Measurements from ENCODE around the gene MICAL3. TPM values are rescaled to one million over a fixed set of nuclear protein-coding genes. Genes with fewer than 3 reads are reported as not detected.

MICAL3 gene
- total RNA-seq, 1 donor from 2014 or later: 47.9 TPM

GRCh38 chr22:18062421-18062820 lies 38.1 kb upstream of the MICAL3 start:
- H3K36me3 Mint-ChIP-seq (ENCODE audit: unreplicated experiment): no peaks in the 10 kb centered on the region
- no peak for DNase-seq (ENCODE audit: extremely low spot score, unreplicated experiment)
- peak overlapping the region; percentile 16 for H3K27ac Mint-ChIP-seq (ENCODE audit: unreplicated experiment)
- TF ChIP-seq CTCF (IDR thresholded peaks at IDR 0.05): no peak
- H3K9me3 Mint-ChIP-seq (ENCODE audit: unreplicated experiment): no peaks in the 10 kb centered on the region
- peaks cover 4% of the 10 kb centered on the region for H3K27me3 Mint-ChIP-seq (ENCODE audit: unreplicated experiment)
- no peak overlapping the region for H3K4me3 Mint-ChIP-seq (ENCODE audit: unreplicated experiment)
- peaks cover 49% of the 10 kb centered on the region for H3K4me1 Mint-ChIP-seq (ENCODE audit: unreplicated experiment)

GRCh38 chr22:18060646-18061620 lies 36.6 kb upstream of the MICAL3 start:
- Mint-ChIP-seq H3K27ac (ENCODE audit: unreplicated experiment) (peak overlapping the region; percentile 80), H3K9me3 (ENCODE audit: unreplicated experiment) (no peaks in the 10 kb centered on the region), H3K4me3 (ENCODE audit: unreplicated experiment) (no peak overlapping the region), H3K4me1 (ENCODE audit: unreplicated experiment) (peaks cover 54% of the 10 kb centered on the region), H3K36me3 (ENCODE audit: unreplicated experiment) (no peaks in the 10 kb centered on the region), H3K27me3 (ENCODE audit: unreplicated experiment) (peaks cover 4% of the 10 kb centered on the region)
- no peak for DNase-seq (ENCODE audit: extremely low spot score, unreplicated experiment)
- TF ChIP-seq CTCF (IDR thresholded peaks at IDR 0.05): no peak

GRCh38 chr22:18059991-18060390 lies 35.6 kb upstream of the MICAL3 start:
- no peak for TF ChIP-seq CTCF (IDR thresholded peaks at IDR 0.05)
- no peak overlapping the region for H3K4me3 Mint-ChIP-seq (ENCODE audit: unreplicated experiment)
- DNase-seq (ENCODE audit: extremely low spot score, unreplicated experiment): no peak
- no peaks in the 10 kb centered on the region for H3K9me3 Mint-ChIP-seq (ENCODE audit: unreplicated experiment)
- peaks cover 56% of the 10 kb centered on the region for H3K4me1 Mint-ChIP-seq (ENCODE audit: unreplicated experiment)
- H3K36me3 Mint-ChIP-seq (ENCODE audit: unreplicated experiment): no peaks in the 10 kb centered on the region
- no peak overlapping the region for H3K27ac Mint-ChIP-seq (ENCODE audit: unreplicated experiment)
- H3K27me3 Mint-ChIP-seq (ENCODE audit: unreplicated experiment): peaks cover 4% of the 10 kb centered on the region

GRCh38 chr22:18059473-18059872 lies 35.1 kb upstream of the MICAL3 start:
- Mint-ChIP-seq H3K9me3 (ENCODE audit: unreplicated experiment) (no peaks in the 10 kb centered on the region), H3K4me3 (ENCODE audit: unreplicated experiment) (no peak overlapping the region), H3K36me3 (ENCODE audit: unreplicated experiment) (no peaks in the 10 kb centered on the region), H3K27me3 (ENCODE audit: unreplicated experiment) (peaks cover 4% of the 10 kb centered on the region), H3K4me1 (ENCODE audit: unreplicated experiment) (peaks cover 55% of the 10 kb centered on the region), H3K27ac (ENCODE audit: unreplicated experiment) (no peak overlapping the region)
- no peak for TF ChIP-seq CTCF (IDR thresholded peaks at IDR 0.05)
- DNase-seq (ENCODE audit: extremely low spot score, unreplicated experiment): no peak

- H3K36me3 Mint-ChIP-seq (ENCODE audit: unreplicated experiment): no peaks in the 10 kb centered on the region
- no peak for DNase-seq (ENCODE audit: extremely low spot score, unreplicated experiment)
- H3K27ac Mint-ChIP-seq (ENCODE audit: unreplicated experiment): no peak overlapping the region
- peaks cover 55% of the 10 kb centered on the region for H3K4me1 Mint-ChIP-seq (ENCODE audit: unreplicated experiment)
- TF ChIP-seq CTCF (IDR thresholded peaks at IDR 0.05): no peak
- H3K4me3 Mint-ChIP-seq (ENCODE audit: unreplicated experiment): no peak overlapping the region
- H3K27me3 Mint-ChIP-seq (ENCODE audit: unreplicated experiment): peaks cover 4% of the 10 kb centered on the region
- no peaks in the 10 kb centered on the region for H3K9me3 Mint-ChIP-seq (ENCODE audit: unreplicated experiment)
Observed at GRCh38 chr22:18059094-18059417, 34.7 kb upstream of the MICAL3 start.

All from osteocyte (in vitro differentiated cells).